ENCODE results near the gene DRD4.
"Not testable (repeated sequence)": the region's sequence is repeated elsewhere in the genome, so short reads cannot be mapped to it uniquely, and the experiment has no call there.

DRD4 gene

GRCh38 chr11:686451-687243 is 49.6 kb downstream of the DRD4 start:
- no peak for DNase-seq (ENCODE audit: extremely low spot score)
- no peak for TF ChIP-seq LEF1 (IDR thresholded peaks at IDR 0.05; ENCODE audit: borderline replicate concordance)
- TF ChIP-seq ARNT (IDR thresholded peaks at IDR 0.05) = no peak
- TF ChIP-seq CTBP1 (IDR thresholded peaks at IDR 0.05; ENCODE audit: borderline replicate concordance) = no peak
- no peak for TF ChIP-seq ELF4 (IDR thresholded peaks at IDR 0.05)
- no peak for TF ChIP-seq FOXA1 (IDR thresholded peaks at IDR 0.05)
- no peak for TF ChIP-seq NFRKB (IDR thresholded peaks at IDR 0.05)
- TF ChIP-seq TARDBP (IDR thresholded peaks at IDR 0.05) = no peak
- TF ChIP-seq FOXK2 (IDR thresholded peaks at IDR 0.05) = no peak
- TF ChIP-seq SUZ12 (IDR thresholded peaks at IDR 0.05) = no peak
- no peak for TF ChIP-seq PKNOX1 (IDR thresholded peaks at IDR 0.05)
- no peak for TF ChIP-seq L3MBTL2 (conservative IDR thresholded peaks at IDR 0.05)
- no peak for TF ChIP-seq ZNF384 (IDR thresholded peaks at IDR 0.05)
- TF ChIP-seq FOXM1 (IDR thresholded peaks at IDR 0.05; ENCODE audit: borderline replicate concordance) = no peak
- TF ChIP-seq BHLHE40 (IDR thresholded peaks at IDR 0.05; ENCODE audit: borderline replicate concordance) = no peak
- no peak for TF ChIP-seq HDGF (IDR thresholded peaks at IDR 0.05; ENCODE audit: borderline replicate concordance)
- ChIA-PET POLR2A (no interaction called here), CTCF (no interaction called here)

GRCh38 chr11:687751-688150 is 50.7 kb downstream of the DRD4 start:
- TF ChIP-seq FOXK2 (IDR thresholded peaks at IDR 0.05) (no peak), PKNOX1 (IDR thresholded peaks at IDR 0.05) (no peak), TARDBP (IDR thresholded peaks at IDR 0.05) (no peak), HDGF (IDR thresholded peaks at IDR 0.05; ENCODE audit: borderline replicate concordance) (no peak), FOXM1 (IDR thresholded peaks at IDR 0.05; ENCODE audit: borderline replicate concordance) (no peak), NFRKB (IDR thresholded peaks at IDR 0.05) (no peak), CTBP1 (IDR thresholded peaks at IDR 0.05; ENCODE audit: borderline replicate concordance) (no peak), ZNF384 (IDR thresholded peaks at IDR 0.05) (no peak), SUZ12 (IDR thresholded peaks at IDR 0.05) (no peak), L3MBTL2 (conservative IDR thresholded peaks at IDR 0.05) (no peak), BHLHE40 (IDR thresholded peaks at IDR 0.05; ENCODE audit: borderline replicate concordance) (no peak)
- ChIA-PET POLR2A (no interaction called here), CTCF (no interaction called here)
- no peak for DNase-seq (ENCODE audit: extremely low spot score)

GRCh38 chr11:688681-689080 is 51.6 kb downstream of the DRD4 start:
- TF ChIP-seq ARNT (IDR thresholded peaks at IDR 0.05) (no peak), ELF4 (IDR thresholded peaks at IDR 0.05) (no peak), CTBP1 (IDR thresholded peaks at IDR 0.05; ENCODE audit: borderline replicate concordance) (no peak)
- CTCF ChIA-PET = no interaction called here
- POLR2A ChIA-PET = no interaction called here
- DNase-seq (ENCODE audit: extremely low spot score) = no peak

- CTCF ChIA-PET = no interaction called here
- POLR2A ChIA-PET = no interaction called here
- TF ChIP-seq HDGF (IDR thresholded peaks at IDR 0.05; ENCODE audit: borderline replicate concordance) (no peak), LEF1 (IDR thresholded peaks at IDR 0.05; ENCODE audit: borderline replicate concordance) (no peak), SP1 (IDR thresholded peaks at IDR 0.05) (no peak), FOXA1 (IDR thresholded peaks at IDR 0.05) (no peak), TARDBP (IDR thresholded peaks at IDR 0.05) (no peak), FOXM1 (IDR thresholded peaks at IDR 0.05; ENCODE audit: borderline replicate concordance) (no peak)
- no peak for DNase-seq (ENCODE audit: extremely low spot score)
Measured at GRCh38 chr11:689625-690024, 52.6 kb downstream of the DRD4 start.

GRCh38 chr11:690244-690643 is 53.2 kb downstream of the DRD4 start:
- POLR2A ChIA-PET; DNase-seq (ENCODE audit: extremely low spot score): not testable (repeated sequence)

More at GRCh38 chr11:690244-690643, 53.2 kb downstream of the DRD4 start:
- CTCF ChIA-PET = not testable (repeated sequence)
